ENCODE results near the gene PLSCR3. TPM values are rescaled to one million over a fixed set of nuclear protein-coding genes. Genes with fewer than 3 reads are reported as not detected.

Gene PLSCR3
- total RNA-seq, 4 donors from 2014 or later = 0.77 to 42.6 (median 17.6) TPM

GRCh38 chr17:7437950-7438614 is 43.8 kb upstream of the PLSCR3 start:
- Histone ChIP-seq H3K27ac (peak overlapping the region; percentile 41 to 64), H3K9me3 (no peaks in the 10 kb centered on the region), H3K4me3 (peak overlapping the region; percentile 16), H3K36me3 (no peaks in the 10 kb centered on the region), H3K27me3 (peaks cover 0 to 23% of the 10 kb centered on the region in 2 donors), H3K4me1 (peaks cover 0 to 43% of the 10 kb centered on the region in 2 donors)
- peak; percentile 50 to 54 for DNase-seq
- intact Hi-C loops (cut with DNase I; ENCODE audit: low total_unique reads) = loop anchor here (10.0 kb wide), 1 partner anchor 47 kb away; the partner anchor contains the start of genes POLR2A and SLC35G6
- no peak for TF ChIP-seq CTCF (IDR thresholded peaks at IDR 0.05)
- TF ChIP-seq POLR2A (IDR thresholded peaks at IDR 0.05) = peak; percentile 5 to 9

GRCh38 chr17:7437369-7437863 is 43.1 kb upstream of the PLSCR3 start:
- peak overlapping the region; percentile 41 to 64 for H3K27ac ChIP-seq
- DNase-seq = no peak
- peaks cover 0 to 23% of the 10 kb centered on the region in 2 donors for H3K27me3 ChIP-seq
- peak overlapping the region; percentile 15 to 16 for H3K4me3 ChIP-seq
- H3K9me3 ChIP-seq = no peaks in the 10 kb centered on the region
- intact Hi-C loops (cut with DNase I; ENCODE audit: low total_unique reads) = loop anchor here (10.0 kb wide), 1 partner anchor 47 kb away; the partner anchor contains the start of genes POLR2A and SLC35G6
- TF ChIP-seq CTCF (IDR thresholded peaks at IDR 0.05) (no peak), POLR2A (IDR thresholded peaks at IDR 0.05) (no peak)
- no peaks in the 10 kb centered on the region for H3K36me3 ChIP-seq
- peaks cover 0 to 43% of the 10 kb centered on the region in 2 donors for H3K4me1 ChIP-seq

- DNase-seq = peak; percentile 57 to 75
- H3K27me3 ChIP-seq = peaks cover 0 to 23% of the 10 kb centered on the region in 2 donors
- no peaks in the 10 kb centered on the region for H3K9me3 ChIP-seq
- intact Hi-C loops (cut with DNase I; ENCODE audit: low total_unique reads) = loop anchor here (10.0 kb wide), 1 partner anchor 48 kb away; the partner anchor contains the start of genes POLR2A and SLC35G6
- TF ChIP-seq CTCF (IDR thresholded peaks at IDR 0.05) = peak; percentile 59 to 97 (median 92)
- TF ChIP-seq POLR2A (IDR thresholded peaks at IDR 0.05) = peak in 1 of 2 donors; percentile 43
- peak overlapping the region; percentile 16 to 26 for H3K4me3 ChIP-seq
- H3K4me1 ChIP-seq = peaks cover 0 to 43% of the 10 kb centered on the region in 2 donors
- H3K36me3 ChIP-seq = no peaks in the 10 kb centered on the region
- peak overlapping the region; percentile 28 to 64 for H3K27ac ChIP-seq
These were observed 42.4 kb upstream of the PLSCR3 start for GRCh38 chr17:7436556-7437368.

- H3K9me3 ChIP-seq = no peaks in the 10 kb centered on the region
- DNase-seq = no peak
- H3K4me1 ChIP-seq = peaks cover 0 to 43% of the 10 kb centered on the region in 2 donors
- H3K27me3 ChIP-seq = peaks cover 0 to 23% of the 10 kb centered on the region in 2 donors
- H3K36me3 ChIP-seq = no peaks in the 10 kb centered on the region
- H3K4me3 ChIP-seq = peak overlapping the region; percentile 29 to 30
- intact Hi-C loops (cut with DNase I; ENCODE audit: low total_unique reads) = loop anchor here (10.0 kb wide), 1 partner anchor 49 kb away; the partner anchor contains the start of genes POLR2A and SLC35G6
- peak overlapping the region; percentile 5 to 44 for H3K27ac ChIP-seq
- TF ChIP-seq POLR2A (IDR thresholded peaks at IDR 0.05) (no peak), CTCF (IDR thresholded peaks at IDR 0.05) (no peak)
These were observed 41.6 kb upstream of the PLSCR3 start for GRCh38 chr17:7435676-7436555.

Data from uterus (tissue), 4 donors.